HL-60/S4 treated with phorbol 12-myristate 13-acetate at 8.2 ng/mL for 4 days and 3 days (cell line): ENCODE data around the gene CNTNAP2.
"Not testable (repeated sequence)": the region's sequence is repeated elsewhere in the genome, so short reads cannot be mapped to it uniquely, and the experiment has no call there.

Source experiments
- in situ Hi-C: fragments of 300-500 bp; cut with MboI; formaldehyde crosslinking; loops from 2 replicates; pipeline ENCODE4 v1.15.0; 2022; ENCODE audit warnings: low sequenced_read_pairs

Gene CNTNAP2

DNA sequence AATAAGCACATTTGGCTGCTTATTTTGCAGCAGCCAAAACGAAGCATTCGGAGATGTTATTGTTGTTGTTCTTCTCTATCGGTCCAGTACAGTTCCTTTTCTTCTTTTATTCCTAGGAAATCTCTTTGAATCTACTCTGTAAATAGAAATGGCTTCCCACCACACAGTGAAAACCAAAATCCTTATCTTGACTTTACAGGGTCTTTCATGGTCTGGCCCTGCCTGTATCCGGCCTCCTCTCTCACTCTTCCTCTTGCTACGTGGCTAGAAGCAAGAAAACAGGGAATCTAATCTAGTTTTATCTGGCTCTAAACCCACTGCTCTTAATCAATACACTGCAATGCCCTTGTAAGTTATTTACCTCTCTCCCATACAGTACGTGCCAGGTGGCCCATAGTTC lies 1547.9 kb downstream of the CNTNAP2 start:
- in situ Hi-C loops: no loop called here

DNA sequence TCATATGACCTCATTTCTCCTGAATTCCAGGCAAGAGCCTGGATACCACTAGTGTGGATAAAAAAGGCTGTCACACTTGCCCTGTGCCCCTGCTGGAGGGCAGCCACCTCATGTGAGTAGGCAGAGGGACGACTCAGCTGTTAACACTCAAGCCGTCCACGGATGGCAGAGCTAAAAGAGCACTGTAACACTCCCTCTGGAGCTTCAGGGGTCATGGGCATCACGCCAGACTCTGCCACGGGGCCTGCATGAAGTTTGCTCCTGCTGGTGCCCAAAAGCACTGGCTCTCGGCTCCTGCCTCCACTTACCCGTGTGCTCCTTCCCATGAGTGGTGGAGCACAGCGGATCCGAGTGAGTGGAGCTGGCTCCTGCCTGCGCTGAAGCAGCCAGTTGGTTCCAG lies 1554.2 kb downstream of the CNTNAP2 start:
- in situ Hi-C loops: no loop called here

DNA sequence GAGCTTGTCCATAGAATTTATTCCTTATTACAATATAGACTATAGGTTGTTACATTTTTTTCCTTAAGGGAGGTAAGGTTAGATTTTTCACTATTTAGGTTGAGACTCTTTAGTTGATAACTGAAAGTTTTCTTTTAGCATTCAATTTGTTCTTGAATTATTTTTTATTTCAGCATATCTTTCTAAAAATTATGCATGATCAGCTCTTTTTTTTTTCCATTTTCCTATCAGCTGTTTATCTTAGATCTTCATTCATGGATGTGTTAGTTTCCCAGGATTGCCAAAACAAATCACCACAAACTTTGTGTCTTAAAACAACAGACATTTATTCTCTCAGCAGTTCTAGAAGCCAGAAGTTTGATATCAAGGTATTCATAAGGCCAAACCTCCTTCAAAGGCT lies 1558.1 kb downstream of the CNTNAP2 start:
- in situ Hi-C loops: no loop called here

GRCh38 chr7:147678943-147679342 lies 1562.3 kb downstream of the CNTNAP2 start:
- in situ Hi-C loops: no loop called here

- in situ Hi-C loops: no loop called here
Measured at GRCh38 chr7:147681530-147681929, 1564.9 kb downstream of the CNTNAP2 start.

DNA sequence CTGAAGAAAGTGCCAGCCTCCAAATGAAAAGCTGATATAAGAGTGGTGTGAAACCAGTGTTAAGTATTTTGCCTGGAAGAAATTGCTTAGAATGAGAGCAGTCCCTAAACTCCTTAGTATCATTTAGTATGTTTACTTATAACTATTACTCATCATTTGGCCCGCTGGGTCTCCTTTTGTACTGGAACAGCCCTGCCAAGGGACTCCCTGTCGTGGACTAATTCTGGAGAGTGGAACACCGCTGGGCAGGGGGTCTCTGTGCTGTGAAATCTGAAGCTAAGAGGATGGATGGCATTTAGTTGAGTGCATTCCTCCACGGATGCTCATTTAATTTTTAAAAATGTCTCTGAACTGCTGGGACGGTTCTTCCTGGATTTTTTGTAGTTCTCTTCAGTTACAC lies 1584.1 kb downstream of the CNTNAP2 start:
- in situ Hi-C loops: no loop called here

GRCh38 chr7:147707926-147708325 lies 1591.3 kb downstream of the CNTNAP2 start:
- in situ Hi-C loops: no loop called here

DNA sequence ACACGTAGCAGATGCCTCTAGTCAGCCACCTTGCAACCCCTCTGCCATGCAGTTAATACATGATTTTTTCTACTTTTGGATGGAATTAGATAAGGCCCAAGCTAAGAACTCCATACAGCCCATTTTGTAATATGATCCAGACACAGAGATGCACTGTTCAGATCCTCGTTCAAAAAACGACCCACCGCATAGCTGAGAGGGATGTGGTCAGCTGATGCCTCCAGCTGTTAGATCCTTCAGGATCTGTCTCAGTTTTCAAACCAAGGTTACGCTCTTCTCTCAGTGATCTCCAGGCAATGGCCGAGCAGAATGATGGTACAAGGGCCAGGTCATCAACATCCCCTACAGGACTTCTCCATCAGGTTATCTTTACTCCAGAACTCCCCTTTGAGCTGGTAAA lies 1592.3 kb downstream of the CNTNAP2 start:
- in situ Hi-C loops: no loop called here

DNA sequence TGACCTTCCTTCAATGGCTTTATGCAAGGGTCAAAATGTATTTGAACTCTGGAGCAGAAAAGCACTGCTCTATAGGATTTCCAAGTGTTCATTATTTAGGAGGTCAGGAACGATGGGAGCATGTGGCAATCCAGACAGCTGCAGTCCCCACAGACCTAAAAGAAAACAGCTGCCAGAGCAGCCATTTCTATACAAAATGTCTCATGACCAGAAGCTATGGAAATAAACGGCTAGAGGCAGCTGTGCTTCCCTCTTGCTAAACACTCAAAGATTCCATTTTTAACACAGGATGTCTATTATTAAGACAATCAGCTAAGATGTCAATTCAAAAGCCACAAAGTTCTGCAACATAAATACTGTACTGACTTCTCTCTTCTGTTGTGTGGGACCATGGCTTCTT lies 1594.8 kb downstream of the CNTNAP2 start:
- in situ Hi-C loops: no loop called here

- in situ Hi-C loops: no loop called here
Measured at GRCh38 chr7:147721962-147722830, 1605.6 kb downstream of the CNTNAP2 start.

- in situ Hi-C loops: no loop called here
Measured at GRCh38 chr7:147723536-147723935, 1606.9 kb downstream of the CNTNAP2 start.

DNA sequence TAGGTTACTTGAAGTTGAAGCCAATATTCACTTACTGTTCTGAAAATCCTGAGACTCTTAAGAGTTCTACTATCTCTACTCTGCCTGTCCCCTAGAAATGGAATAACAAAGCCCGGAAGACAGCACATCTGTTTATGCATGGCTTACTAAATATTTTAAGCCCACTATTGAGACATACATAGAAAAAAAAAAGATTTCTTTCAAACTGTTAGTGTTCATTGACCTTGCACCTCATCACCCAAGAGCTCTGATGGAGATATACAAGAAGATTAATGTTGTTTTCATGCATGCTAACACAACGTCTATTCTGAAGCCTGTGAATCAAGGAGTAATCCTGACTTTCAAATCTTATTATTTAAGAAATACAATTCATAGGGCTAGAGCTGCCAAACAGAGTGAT lies 1614.7 kb downstream of the CNTNAP2 start:
- in situ Hi-C loops: no loop called here

DNA sequence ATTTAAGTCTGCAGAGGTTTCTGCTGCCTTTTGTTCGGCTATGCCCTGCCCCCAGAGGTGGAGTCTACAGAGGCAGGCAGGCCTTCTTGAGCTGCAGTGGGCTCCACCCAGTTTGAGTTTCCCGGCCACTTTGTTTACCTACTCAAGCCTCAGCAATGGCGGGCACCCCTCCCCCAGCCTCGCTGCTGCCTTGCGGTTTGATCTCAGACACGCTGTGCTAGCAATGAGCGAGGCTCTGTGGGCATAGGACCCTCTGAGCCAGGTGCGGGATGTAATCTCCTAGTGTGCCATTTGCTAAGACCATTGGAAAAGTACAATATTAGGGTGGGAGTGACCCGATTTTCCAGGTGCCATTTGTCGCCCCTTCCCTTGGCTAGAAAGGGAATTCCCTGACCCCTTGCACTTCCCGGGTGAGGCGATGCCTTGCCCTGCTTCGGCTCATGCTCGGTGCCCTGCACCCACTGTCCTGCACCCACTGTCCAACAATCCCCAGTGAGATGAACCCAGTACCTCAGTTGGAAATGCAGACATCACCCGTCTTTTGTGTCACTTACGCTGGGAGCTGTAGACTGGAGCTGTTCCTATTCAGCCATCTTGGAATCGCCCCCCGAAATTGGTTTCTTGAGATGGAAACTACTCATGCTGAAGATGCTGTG lies 1621.1 kb downstream of the CNTNAP2 start:
- in situ Hi-C loops: not testable (repeated sequence)

DNA sequence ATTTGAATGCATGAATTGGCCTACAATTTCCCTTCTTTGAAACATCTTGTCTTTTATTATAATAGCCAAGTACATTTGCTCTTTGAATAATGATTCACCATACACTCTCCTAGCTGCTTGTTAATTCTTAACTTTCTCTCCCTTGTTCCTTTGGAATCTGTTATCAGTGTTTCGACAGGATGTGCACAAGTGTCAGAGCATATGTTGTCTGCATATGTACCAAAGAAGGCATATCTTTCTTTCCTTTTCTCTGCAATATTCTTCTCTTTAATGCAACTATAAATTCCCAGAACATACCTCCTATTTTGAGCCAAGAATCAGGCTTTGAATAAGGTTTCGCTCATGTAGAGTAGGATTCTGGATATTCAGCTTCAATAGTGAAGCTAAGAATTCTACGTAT lies 1625.7 kb downstream of the CNTNAP2 start:
- in situ Hi-C loops: no loop called here

- in situ Hi-C loops: no loop called here
Measured at GRCh38 chr7:147756300-147756699, 1639.7 kb downstream of the CNTNAP2 start.

DNA sequence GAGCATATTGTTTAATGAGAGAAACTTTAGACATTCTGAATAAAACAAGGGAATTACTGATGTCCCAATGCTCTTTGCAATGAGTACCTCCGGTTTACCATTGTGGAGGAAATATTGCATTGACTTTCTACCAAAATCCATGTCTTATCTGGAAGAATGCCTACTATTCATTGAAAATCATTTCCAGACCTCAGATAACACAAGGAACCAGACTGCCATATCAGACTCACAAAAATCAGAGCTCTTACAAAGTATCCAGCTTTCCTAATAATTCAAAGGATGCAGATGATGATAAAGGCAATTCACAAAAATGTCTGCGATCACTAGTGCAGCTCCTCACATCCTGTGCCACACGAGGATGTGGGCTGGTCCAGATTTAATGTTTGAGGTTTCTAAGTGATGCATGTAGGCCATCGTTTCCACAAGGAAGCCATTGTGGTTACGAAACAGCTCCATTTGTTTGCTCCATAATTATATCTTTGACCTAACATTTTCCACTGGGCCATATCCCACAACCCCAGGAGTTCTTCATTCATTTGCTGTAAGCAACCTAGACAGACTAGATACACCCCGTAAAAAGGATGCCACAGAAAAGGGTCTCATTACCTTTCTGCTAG lies 1642.8 kb downstream of the CNTNAP2 start:
- in situ Hi-C loops: no loop called here

GRCh38 chr7:147765301-147765700 lies 1648.7 kb downstream of the CNTNAP2 start:
- in situ Hi-C loops: no loop called here

- in situ Hi-C loops: no loop called here
Measured at GRCh38 chr7:147771344-147771743, 1654.7 kb downstream of the CNTNAP2 start.

GRCh38 chr7:147774461-147774860 lies 1657.9 kb downstream of the CNTNAP2 start:
- in situ Hi-C loops: no loop called here

- in situ Hi-C loops: no loop called here
Measured at GRCh38 chr7:147775516-147776284, 1659.1 kb downstream of the CNTNAP2 start.

DNA sequence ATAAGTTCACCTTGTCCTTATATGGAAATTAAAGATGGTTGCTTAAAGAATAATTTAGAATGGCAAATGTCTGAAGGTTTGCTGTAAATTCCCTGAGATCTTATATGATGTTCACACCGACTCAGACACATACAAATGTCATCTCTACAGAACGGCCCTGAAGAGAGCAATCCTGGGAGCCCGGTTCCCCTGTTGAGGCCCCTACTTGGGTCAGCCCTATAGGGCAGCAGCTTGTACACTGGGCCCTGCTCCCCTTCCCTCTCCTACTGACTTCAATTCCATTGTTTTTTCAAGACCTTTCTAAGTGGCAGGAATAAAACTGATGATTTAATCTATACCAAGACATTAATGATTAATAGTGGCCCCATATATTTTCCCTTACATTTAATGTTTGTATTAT lies 1660.7 kb downstream of the CNTNAP2 start:
- in situ Hi-C loops: no loop called here
